GM12878 (cell line): ENCODE results near the gene CHD6. TPM values are rescaled to one million over a fixed set of nuclear protein-coding genes. Genes with fewer than 3 reads are reported as not detected.

Experiments
- BACH1 ChIP-seq: fragments of 450-650 bp; IDR thresholded peaks from 2 replicates; pipeline ENCODE4 v1.6.1; 2017; ENCODE audit warnings: mild to moderate bottlenecking, borderline replicate concordance
- CREB1 ChIP-seq: IDR thresholded peaks from 2 replicates; pipeline ENCODE4 v1.6.1; 2012; ENCODE audit warnings: low read depth, mild to moderate bottlenecking, inconsistent platforms
- EP300 ChIP-seq, 2 experiments: fragments of 150-350 bp in 1 of 2; IDR thresholded peaks; 2 replicates each; pipeline ENCODE4 v1.6.1; 2011 to 2012; ENCODE audit warnings: low read depth in 2 of 2, low read length in 2 of 2, borderline replicate concordance in 1 of 2, improper control_type of control experiment in 1 of 2, inconsistent platforms in 1 of 2; ENCODE audit not compliant: control insufficient read depth in 1 of 2
- FOXM1 ChIP-seq: IDR thresholded peaks from 2 replicates; pipeline ENCODE4 v1.6.1; 2012; ENCODE audit warnings: low read depth, mild to moderate bottlenecking, inconsistent platforms, low read length, moderate library complexity
- HSF1 ChIP-seq: fragments of 150-350 bp; IDR thresholded peaks from 2 replicates; pipeline ENCODE4 v1.6.1; 2014; ENCODE audit warnings: mild to moderate bottlenecking, low read depth, low read length
- IKZF1 ChIP-seq: fragments of 450-650 bp; conservative IDR thresholded peaks from 2 replicates; pipeline ENCODE4 v1.6.1; 2017; ENCODE audit warnings: antibody characterized with exemption, mild to moderate bottlenecking
- KLF5 ChIP-seq: fragments of 450-650 bp; IDR thresholded peaks from 2 replicates; pipeline ENCODE4 v1.6.1; 2014; ENCODE audit warnings: mild to moderate bottlenecking; ENCODE audit not compliant: partially characterized antibody
- PKNOX1 ChIP-seq: fragments of 450-650 bp; IDR thresholded peaks from 2 replicates; pipeline ENCODE4 v1.6.1; 2016; ENCODE audit warnings: mild to moderate bottlenecking
- POLR2AphosphoS2 ChIP-seq: IDR thresholded peaks from 2 replicates; pipeline ENCODE4 v1.6.1; 2011; ENCODE audit warnings: low read depth, mild to moderate bottlenecking, low read length, improper control_type of control experiment, moderate library complexity
- RAD21 ChIP-seq: IDR thresholded peaks from 2 replicates; pipeline ENCODE4 v1.6.1; 2011; ENCODE audit warnings: mild to moderate bottlenecking, low read depth, low read length, moderate library complexity; ENCODE audit not compliant: insufficient read depth
- SIX5 ChIP-seq: IDR thresholded peaks from 2 replicates; pipeline ENCODE4 v1.6.1; 2011; ENCODE audit warnings: mild to moderate bottlenecking, low read depth, low read length, moderate library complexity; ENCODE audit not compliant: severe bottlenecking
- TCF7 ChIP-seq: IDR thresholded peaks from 2 replicates; pipeline ENCODE4 v1.6.1; 2014; ENCODE audit warnings: antibody characterized with exemption, borderline replicate concordance
- ZNF384 ChIP-seq: IDR thresholded peaks from 2 replicates; pipeline ENCODE4 v1.6.1; 2012; ENCODE audit warnings: low read depth, mild to moderate bottlenecking, low read length, improper control_type of control experiment, borderline replicate concordance
- ZNF592 ChIP-seq: fragments of 450-650 bp; IDR thresholded peaks from 2 replicates; pipeline ENCODE4 v1.6.1; 2017; ENCODE audit warnings: mild to moderate bottlenecking, moderate library complexity
- polyA plus RNA-seq, 11 experiments: library from polyadenylated mRNA; depleted of rRNA in 4 of 11; unstranded in 6 of 11; stranded (reverse) in 5 of 11; fragments of >200 nt; fragmentation: Nextera tagmentation in 4 of 11; fragmentation: Illumina TruSeq in 1 of 11; extraction: Ambion mirVana in 4 of 11; extraction: Trizol in 1 of 11; gene quantifications; 1 replicate in 1 of 11; 2 replicates in 10 of 11; pipeline versions ENCODE4 v1.2.1 to v1.2.3, GENCODE V29; 2011 to 2016; ENCODE audit warnings: inconsistent platforms in 2 of 11, missing spikeins in 2 of 11, low read depth in 1 of 11
- total RNA-seq, 4 experiments: library from RNA; depleted of rRNA in 3 of 4; stranded (reverse); fragments of >200 nt in 3 of 4; fragmentation: Illumina TruSeq in 1 of 4; extraction: Trizol in 1 of 4; gene quantifications; 2 replicates each; pipeline versions ENCODE4 v1.2.1 to v1.2.3, GENCODE V29; 2013 to 2021

Gene CHD6
- total and polyA plus RNA-seq, 10 of the 15 experiments (the other 5 are each of a cell fraction or from before 2014, with no cell fraction given), result 4.3 to 25.5 (median 17.1) TPM

- TF ChIP-seq IKZF1 (no peak), FOXM1 (no peak), HSF1 (no peak), SIX5 (no peak), TCF7 (no peak), ZNF592 (no peak), EP300 (IDR thresholded peaks at IDR 0.05; ENCODE audit: borderline replicate concordance in 1 of 2, control insufficient read depth in 1 of 2, low read depth in 2 of 2, low read length in 2 of 2) (no peak), ZNF384 (no peak), POLR2AphosphoS2 (no peak), BACH1 (no peak), CREB1 (no peak), KLF5 (no peak), RAD21 (no peak), PKNOX1 (no peak)
Observed at GRCh38 chr20:41386502-41387427, 231.4 kb downstream of the CHD6 start (continued).
